ENCODE data around the gene KIAA0040. TPM values are rescaled to one million over a fixed set of nuclear protein-coding genes. Genes with fewer than 3 reads are reported as not detected.

KIAA0040 gene
- total RNA-seq, 1 experiment from 2014 or later, result 15.0 TPM

GRCh38 chr1:175178056-175178455, 14.5 kb downstream of the KIAA0040 start (continued):
- TF ChIP-seq STAT6 (CRISPR knock-in tag; conservative IDR thresholded peaks at IDR 0.05; ENCODE audit: low read depth), result no peak
- TF ChIP-seq IRF1 (CRISPR knock-in tag; IDR thresholded peaks at IDR 0.05), result no peak
- no peak for TF ChIP-seq TCF7 (CRISPR knock-in tag; IDR thresholded peaks at IDR 0.05; ENCODE audit: low read depth)

- no peak overlapping the region for H3K27ac Mint-ChIP-seq
- no peak overlapping the region for H3K4me3 Mint-ChIP-seq
- ChIA-PET POLR2A (interaction anchor here (0.6 to 0.7 kb wide), 2 partner anchors 43 to 160 kb away, joined by 3 to 6 read pairs; no protein-coding TSS in a partner anchor), CTCF (no interaction called here)
- no peaks in the 10 kb centered on the region for H3K27me3 Mint-ChIP-seq (ENCODE audit: low read depth)
- H3K9me3 Mint-ChIP-seq, result no peaks in the 10 kb centered on the region
- ATAC-seq, result no peak
- H3K4me1 Mint-ChIP-seq, result peaks cover 10% of the 10 kb centered on the region; the same call in 1 of the 2 replicates
- no peak for DNase-seq (ENCODE audit: low spot score)
- peaks cover 4% of the 10 kb centered on the region; the same call in 1 of the 2 replicates for H3K36me3 Mint-ChIP-seq
- no peak for TF ChIP-seq TCF7 (CRISPR knock-in tag; IDR thresholded peaks at IDR 0.05; ENCODE audit: low read depth)
- TF ChIP-seq USF1 (CRISPR knock-in tag; IDR thresholded peaks at IDR 0.05), result no peak
- no peak for TF ChIP-seq ZBTB21 (CRISPR knock-in tag; IDR thresholded peaks at IDR 0.05; ENCODE audit: borderline replicate concordance)
- no peak for TF ChIP-seq ESRRA (CRISPR knock-in tag; IDR thresholded peaks at IDR 0.05; ENCODE audit: borderline replicate concordance)
- TF ChIP-seq PRDM15 (CRISPR knock-in tag; IDR thresholded peaks at IDR 0.05), result no peak
- no peak for TF ChIP-seq ERG (CRISPR knock-in tag; IDR thresholded peaks at IDR 0.05)
- no peak for TF ChIP-seq ZNF281 (CRISPR knock-in tag; IDR thresholded peaks at IDR 0.05)
- no peak for TF ChIP-seq CBFB (CRISPR knock-in tag; IDR thresholded peaks at IDR 0.05; ENCODE audit: low read depth)
- TF ChIP-seq GTF2I (CRISPR knock-in tag; conservative IDR thresholded peaks at IDR 0.05), result no peak
- TF ChIP-seq ZNF232 (CRISPR knock-in tag; IDR thresholded peaks at IDR 0.05), result no peak
- no peak for TF ChIP-seq ELF4 (CRISPR knock-in tag; IDR thresholded peaks at IDR 0.05; ENCODE audit: low read depth)
- no peak for TF ChIP-seq ATF2 (CRISPR knock-in tag; IDR thresholded peaks at IDR 0.05; ENCODE audit: borderline replicate concordance, low read depth)
- TF ChIP-seq NR1H2 (CRISPR knock-in tag; IDR thresholded peaks at IDR 0.05), result no peak
- no peak for TF ChIP-seq ZMAT4 (CRISPR knock-in tag; IDR thresholded peaks at IDR 0.05)
- TF ChIP-seq PREB (CRISPR knock-in tag; IDR thresholded peaks at IDR 0.05; ENCODE audit: borderline replicate concordance), result no peak
- TF ChIP-seq MAX (CRISPR knock-in tag; IDR thresholded peaks at IDR 0.05), result no peak
- no peak for TF ChIP-seq ZNF219 (CRISPR knock-in tag; IDR thresholded peaks at IDR 0.05; ENCODE audit: borderline replicate concordance)
- no peak for TF ChIP-seq GABPB1 (CRISPR knock-in tag; IDR thresholded peaks at IDR 0.05)
These were observed 16.3 kb downstream of the KIAA0040 start for GRCh38 chr1:175176246-175176645.

Measured in WTC11 (cell line).